Activated CD4-positive, alpha-beta T cell treated with anti-CD3 and anti-CD28 coated beads for 48 hours (primary cell): ENCODE data around the gene ARHGEF38.

Experiments used
- DNase-seq: peaks from one replicate; pipeline ENCODE4 v3.0.0-alpha.2; 2020

ARHGEF38 gene, protein sequence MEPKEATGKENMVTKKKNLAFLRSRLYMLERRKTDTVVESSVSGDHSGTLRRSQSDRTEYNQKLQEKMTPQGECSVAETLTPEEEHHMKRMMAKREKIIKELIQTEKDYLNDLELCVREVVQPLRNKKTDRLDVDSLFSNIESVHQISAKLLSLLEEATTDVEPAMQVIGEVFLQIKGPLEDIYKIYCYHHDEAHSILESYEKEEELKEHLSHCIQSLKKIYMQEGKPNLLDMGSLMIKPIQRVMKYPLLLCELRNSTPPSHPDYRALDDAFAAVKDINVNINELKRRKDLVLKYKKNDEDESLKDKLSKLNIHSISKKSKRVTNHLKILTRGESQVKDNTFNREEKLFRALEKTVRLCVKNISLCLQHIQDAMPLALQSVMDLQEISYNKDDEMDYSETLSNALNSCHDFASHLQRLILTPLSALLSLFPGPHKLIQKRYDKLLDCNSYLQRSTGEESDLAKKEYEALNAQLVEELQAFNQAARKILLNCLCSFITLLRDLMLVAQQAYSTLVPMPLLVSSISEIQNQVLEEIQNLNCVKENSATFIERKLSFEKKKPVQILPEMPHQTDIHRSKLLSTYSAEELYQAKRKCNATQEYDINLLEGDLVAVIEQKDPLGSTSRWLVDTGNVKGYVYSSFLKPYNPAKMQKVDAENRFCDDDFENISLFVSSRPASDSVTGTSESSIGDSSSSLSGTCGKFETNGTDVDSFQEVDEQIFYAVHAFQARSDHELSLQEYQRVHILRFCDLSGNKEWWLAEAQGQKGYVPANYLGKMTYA

DNA sequence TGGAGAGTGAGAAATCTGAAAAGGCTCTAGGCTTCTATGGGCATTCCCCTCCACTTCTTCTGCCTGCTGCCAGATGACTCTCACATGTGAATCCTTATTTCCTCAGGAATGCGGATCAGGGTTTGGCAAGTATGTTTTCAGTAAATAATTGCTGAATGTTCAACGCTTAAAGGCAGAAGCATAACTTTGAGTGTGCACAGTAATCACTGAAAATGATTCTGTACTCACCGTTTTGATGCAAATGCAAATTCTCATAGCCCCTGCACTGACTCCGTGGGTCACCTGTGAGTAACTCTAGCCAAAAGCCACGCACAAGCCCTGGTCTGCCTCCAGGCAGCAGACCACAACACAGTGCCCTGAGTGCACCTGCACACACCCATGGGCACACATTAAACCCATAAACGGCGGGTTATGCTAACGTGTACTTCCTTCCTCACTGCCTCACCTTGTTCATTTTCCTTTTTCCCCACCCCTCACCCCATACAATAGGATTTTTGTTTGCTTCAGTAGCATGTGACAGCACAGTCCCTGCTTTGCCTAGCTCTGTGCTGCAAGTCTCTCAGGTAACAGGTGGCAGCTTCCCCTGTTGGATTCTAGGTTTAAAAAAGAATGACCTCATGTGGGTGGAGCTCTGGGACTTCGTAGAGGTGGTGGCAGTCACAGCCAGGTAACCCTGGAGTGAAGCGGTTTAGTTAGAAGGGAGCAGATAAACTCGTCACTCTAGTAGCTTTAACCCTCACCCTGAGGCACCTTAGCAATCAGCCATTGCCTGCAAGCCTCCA, at the start of gene ARHGEF38:
Gene ARHGEF38 (plus strand): TSS at position 656 of the 782 bp plus-strand sequence. CDS start 146 bp downstream, outside the sequence.
- DNase-seq, result no peak

DNA sequence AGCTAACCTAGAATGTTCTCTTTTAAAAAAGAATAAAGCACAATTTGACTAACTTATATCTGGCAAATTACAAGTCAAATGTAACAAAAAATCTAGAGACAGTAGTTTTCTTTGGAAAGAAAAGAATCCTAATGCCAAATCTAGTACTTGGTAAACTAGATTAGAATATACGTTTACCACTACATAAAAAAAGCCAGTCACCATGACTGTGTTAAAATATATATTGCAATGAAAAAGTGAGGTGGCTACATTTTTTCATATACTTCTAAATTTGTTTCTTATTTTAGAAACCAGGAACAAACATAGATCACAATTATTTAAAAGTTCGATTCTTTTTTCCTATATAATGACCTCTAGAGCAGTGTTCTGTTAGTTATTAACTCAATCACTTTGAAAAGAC, 48.9 kb upstream of the ARHGEF38 start:
- DNase-seq, result no peak

DNA sequence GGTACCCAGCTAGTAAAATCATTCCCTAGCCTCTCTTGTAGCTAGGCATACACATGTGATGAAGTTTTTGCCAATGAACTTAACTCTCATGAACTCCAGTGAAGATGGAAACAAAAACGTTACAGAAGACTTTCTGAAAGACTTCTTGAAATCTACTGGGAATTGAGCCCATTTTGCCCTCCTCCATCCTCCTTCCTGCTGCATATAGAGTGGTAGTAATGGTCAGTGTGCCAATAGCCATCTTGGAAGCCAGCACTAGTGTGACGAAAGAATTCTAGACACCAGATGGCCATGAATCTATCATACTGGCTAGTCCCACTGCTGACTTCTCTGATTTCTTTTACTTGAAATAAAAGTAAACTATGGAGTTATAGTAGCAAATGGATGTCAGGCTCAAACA, 47.7 kb upstream of the ARHGEF38 start:
- DNase-seq, result no peak

DNA sequence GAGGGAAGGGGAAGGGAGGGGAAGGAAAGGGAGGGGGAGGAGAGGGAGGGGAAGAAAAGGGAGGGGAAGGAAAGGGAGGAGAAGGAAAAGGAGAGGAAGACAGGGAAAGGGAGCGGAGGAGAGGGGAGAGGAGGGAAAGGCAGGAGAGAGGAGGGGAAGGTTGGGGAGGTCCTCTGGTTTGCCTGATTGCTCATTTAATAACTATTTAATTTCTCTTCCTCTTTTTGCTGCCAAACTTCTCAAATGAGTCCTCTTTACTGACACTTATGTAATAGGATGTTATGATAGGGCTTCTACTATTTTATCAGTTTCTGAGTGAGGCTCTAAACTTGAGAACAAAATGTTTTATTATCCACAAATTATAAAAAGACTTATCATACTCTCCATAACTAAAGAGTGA, 43.1 kb upstream of the ARHGEF38 start:
- DNase-seq, result no peak

GRCh38 chr4:105509714-105510113, 42.7 kb upstream of the ARHGEF38 start:
- no peak for DNase-seq

GRCh38 chr4:105510245-105510644, 42.2 kb upstream of the ARHGEF38 start:
- DNase-seq, result no peak

DNA sequence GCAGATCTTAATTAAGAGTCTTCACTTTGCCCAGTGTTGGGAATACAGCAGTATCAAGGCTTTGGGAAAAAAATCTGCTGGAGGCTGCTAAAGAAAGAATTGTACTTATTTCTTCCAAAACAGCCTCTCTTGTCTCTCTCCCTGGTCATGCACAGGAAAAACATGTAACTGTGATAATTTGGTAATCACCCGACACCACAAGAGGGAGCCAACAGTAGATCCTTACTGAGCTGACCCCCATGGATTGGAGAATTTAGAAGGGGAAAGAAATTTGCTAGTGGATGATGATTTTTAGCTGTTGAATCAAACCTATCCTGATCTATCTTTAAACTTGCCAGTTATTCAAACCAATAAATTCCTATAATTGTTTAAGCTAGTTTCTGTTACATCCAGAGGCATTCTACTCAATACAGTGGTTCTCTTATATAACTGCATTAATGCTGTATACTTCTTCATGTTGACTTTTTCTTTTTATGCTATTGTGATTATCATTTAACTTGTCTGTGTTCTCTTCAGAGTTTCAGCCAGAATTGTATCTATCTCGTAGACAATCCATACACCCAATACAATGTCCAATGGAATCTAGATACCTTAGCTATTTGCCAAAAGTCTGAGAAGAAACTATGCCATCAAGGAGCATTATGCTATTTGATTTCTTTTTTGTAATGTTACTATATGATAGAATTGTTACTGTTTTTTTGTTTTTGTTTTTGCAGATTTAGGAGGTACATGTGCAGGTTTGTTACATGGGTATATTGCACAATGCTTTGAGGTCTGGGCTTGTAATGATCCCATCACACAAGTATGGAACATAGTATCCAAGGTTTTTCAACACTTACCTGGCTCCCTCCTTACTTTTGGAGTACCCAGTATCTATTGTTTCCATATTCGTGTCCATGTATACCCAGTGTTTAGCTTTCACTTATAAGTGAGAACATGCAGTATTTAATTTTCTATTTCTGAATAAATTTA, 31.3 kb upstream of the ARHGEF38 start:
- DNase-seq, result peak; percentile 13

- no peak for DNase-seq
Measured at GRCh38 chr4:105526656-105527055, 25.8 kb upstream of the ARHGEF38 start.

GRCh38 chr4:105527081-105527480, 25.3 kb upstream of the ARHGEF38 start:
- no peak for DNase-seq

DNA sequence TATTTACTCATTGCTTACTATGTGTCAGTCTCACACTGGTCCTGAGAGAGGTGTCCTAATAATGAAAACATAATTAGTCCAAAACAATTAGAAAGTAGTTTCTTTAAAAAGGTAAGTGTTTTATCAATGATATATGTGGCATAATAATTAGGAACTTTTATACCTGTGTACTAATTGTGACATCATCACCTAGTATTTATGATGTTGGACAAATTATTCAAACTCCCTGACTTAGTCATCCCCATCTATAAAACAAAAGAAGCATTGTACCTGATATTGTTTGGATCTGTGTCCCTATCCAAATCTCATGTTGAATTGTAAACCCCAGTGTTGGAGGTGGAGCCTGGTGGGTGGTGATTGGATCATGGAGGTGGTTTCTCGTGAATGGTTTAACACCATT, 15.8 kb upstream of the ARHGEF38 start:
- no peak for DNase-seq

DNA sequence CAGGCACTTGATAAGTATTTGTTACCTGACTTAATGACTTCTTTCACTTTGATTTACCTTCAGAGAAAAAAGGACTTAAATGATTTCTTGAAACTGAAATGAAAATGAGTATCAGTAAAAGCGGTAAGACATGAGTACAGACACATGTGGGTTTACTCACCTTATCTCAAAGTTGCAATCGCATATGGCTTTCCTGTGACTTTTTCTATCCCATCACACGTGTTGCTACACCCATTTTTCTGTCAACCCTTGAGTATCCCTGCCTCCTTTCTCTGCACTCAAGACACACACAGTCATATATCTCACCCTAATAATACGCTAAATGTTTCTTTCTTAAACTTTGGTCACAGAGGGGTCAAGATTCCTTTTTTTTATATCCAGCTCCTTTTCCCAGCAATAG, 11.0 kb upstream of the ARHGEF38 start:
- DNase-seq, result no peak

- DNase-seq, result no peak
Measured at GRCh38 chr4:105542039-105542438, 10.4 kb upstream of the ARHGEF38 start.

GRCh38 chr4:105543346-105543745, 9.1 kb upstream of the ARHGEF38 start:
- DNase-seq, result no peak

GRCh38 chr4:105543881-105544280, 8.5 kb upstream of the ARHGEF38 start:
- no peak for DNase-seq

DNA sequence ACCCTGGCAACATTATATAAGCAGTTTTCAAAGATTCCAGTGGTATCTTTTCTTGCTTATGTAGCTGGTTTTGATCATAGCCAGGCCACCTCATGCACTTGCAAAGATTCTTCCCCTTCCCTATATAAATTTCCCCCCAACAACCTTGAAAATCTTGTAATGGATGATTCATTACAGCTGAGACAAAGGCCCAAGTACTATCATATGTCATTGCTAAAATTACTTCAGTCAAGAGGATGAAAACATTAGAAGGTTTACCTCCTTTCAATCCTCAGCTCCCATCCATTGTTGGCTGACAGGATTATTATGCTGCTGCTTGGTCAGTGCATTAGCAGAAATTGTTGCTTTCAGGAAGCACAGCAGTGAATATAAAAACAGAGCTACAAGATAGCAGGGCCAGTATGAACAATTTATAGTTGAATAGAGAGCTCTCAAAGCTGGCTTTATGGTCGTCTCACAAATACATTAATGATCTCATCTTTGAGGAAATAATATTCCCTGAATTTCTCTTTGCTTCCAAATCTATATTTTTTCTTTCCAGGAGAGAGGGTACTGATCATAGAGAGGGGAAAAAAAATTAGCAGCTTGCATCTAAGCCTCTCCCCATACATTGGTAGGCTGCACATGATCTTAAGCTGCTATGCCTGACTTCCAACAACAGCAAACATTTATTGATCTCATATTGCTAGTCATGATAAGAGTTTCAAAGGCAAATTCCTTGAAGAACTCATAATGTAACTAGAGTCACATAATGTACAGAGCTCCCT, 7.7 kb upstream of the ARHGEF38 start:
- DNase-seq, result no peak

DNA sequence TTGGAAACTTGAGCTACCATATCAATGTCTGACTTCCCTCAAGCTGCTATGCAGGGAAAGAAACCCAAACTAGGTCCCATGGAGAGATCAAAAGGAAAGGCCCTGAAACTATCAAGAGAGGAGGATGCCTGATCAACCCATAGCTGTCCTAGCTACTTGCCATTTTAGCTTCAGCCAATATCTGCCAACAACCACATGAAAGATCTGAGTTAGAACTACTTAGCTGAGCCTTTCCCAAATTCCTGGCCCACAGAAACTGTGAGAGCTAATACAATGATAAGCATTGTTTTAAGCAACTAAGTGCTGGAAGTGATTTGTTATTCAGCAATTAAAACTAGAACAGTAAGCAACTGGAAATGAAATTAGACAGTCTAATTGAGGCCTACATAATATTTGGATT, 6.3 kb upstream of the ARHGEF38 start:
- no peak for DNase-seq

- DNase-seq, result no peak
Measured at GRCh38 chr4:105547769-105548168, 4.7 kb upstream of the ARHGEF38 start.

- DNase-seq, result no peak
Measured at GRCh38 chr4:105548483-105548882, 3.9 kb upstream of the ARHGEF38 start.

GRCh38 chr4:105550641-105551040, 1.8 kb upstream of the ARHGEF38 start:
- no peak for DNase-seq

DNA sequence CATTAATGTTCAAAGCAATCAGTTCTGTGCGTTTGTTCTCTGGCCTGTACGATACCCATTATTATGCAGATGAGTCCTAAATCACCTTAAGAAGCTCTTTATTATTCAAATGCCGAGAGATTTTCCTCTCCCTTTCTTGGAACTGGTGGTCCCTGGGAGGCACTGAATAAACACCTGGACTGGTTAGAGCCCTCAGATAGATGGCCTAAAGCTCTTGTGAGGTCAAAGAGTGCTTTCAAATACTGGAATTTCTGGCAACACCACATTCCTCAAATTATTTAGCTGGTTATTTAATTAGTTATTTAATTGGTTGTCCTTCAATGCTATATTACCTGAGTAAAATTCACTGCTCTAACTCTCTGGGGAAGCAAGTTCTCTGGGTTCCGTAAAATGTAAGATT, 3.0 kb downstream of the ARHGEF38 start:
- DNase-seq, result no peak

- no peak for DNase-seq
Measured at GRCh38 chr4:105556206-105556605, 3.8 kb downstream of the ARHGEF38 start.
